Endothelial cell of umbilical vein (primary cell): ENCODE measurements around the gene PINK1. TPM values are rescaled to one million over a fixed set of nuclear protein-coding genes. Genes with fewer than 3 reads are reported as not detected.

Experiments used
- BruUV-seq: library from RNA; stranded (reverse); fragments of 400-500 nt; replicated peaks from 2 replicates; lab custom pipeline; 2021; lab: Mats Ljungman, UMichigan
- CTCF ChIA-PET: fragments of 300-600, 350-600 bp; sonication (Branson Sonifier 250); formaldehyde crosslinking; loops from one replicate; lab custom pipeline; 2021; ENCODE audit warnings: antibody characterized with exemption, inconsistent platforms; lab: Charles Lee
- POLR2A ChIA-PET: fragments of 300-600, 350-600 bp; sonication (Branson Sonifier 250); formaldehyde crosslinking; loops from one replicate; lab custom pipeline; 2021; ENCODE audit warnings: antibody characterized with exemption, inconsistent platforms; lab: Charles Lee
- DNase-seq: peaks from one replicate; pipeline ENCODE4 v3.0.0-alpha.2; 2011; ENCODE audit warnings: low read depth, low spot score
- FAIRE-seq: peaks from 2 replicates; lab custom pipeline; 2011; peaks lifted over from hg19 to GRCh38; lab: Jason Lieb, UNC
- H2AFZ ChIP-seq: 2 replicates; pipeline ENCODE4 v1.6.0; 2012; ENCODE audit warnings: low read depth, low read length, control low read depth, inconsistent platforms
- H3K27ac ChIP-seq: 2 replicates; pipeline ENCODE4 v1.5.1; 2011; ENCODE audit warnings: low read depth, mild to moderate bottlenecking, control low read depth, low read length, moderate library complexity; ENCODE audit not compliant: insufficient read depth
- H3K27me3 ChIP-seq, 2 experiments: 2 replicates each; pipeline versions ENCODE4 v1.6.0 to v1.6.1; 2011; ENCODE audit warnings: low read length in 2 of 2, mixed read lengths in 1 of 2; ENCODE audit not compliant: control insufficient read depth in 2 of 2, insufficient read depth in 2 of 2
- H3K36me3 ChIP-seq, 2 experiments: 2 replicates in 1 of 2; 3 replicates in 1 of 2; pipeline ENCODE4 v1.5.1; 2011; ENCODE audit warnings: low read length in 2 of 2, mild to moderate bottlenecking in 1 of 2, moderate library complexity in 1 of 2; ENCODE audit not compliant: control insufficient read depth in 2 of 2, insufficient read depth in 2 of 2; ENCODE audit errors: extremely low read depth in 1 of 2
- H3K4me1 ChIP-seq: 3 replicates; pipeline ENCODE4 v1.5.1; 2011; ENCODE audit warnings: mild to moderate bottlenecking, low read length; ENCODE audit not compliant: control insufficient read depth, insufficient read depth; ENCODE audit errors: extremely low read depth
- H3K4me2 ChIP-seq: 2 replicates; pipeline ENCODE4 v1.6.1; 2011; ENCODE audit warnings: low read length, control low read depth, mixed read lengths; ENCODE audit not compliant: insufficient read depth
- H3K4me3 ChIP-seq, 3 experiments: fragments of 200-600 bp in 1 of 3; sonication (generic), shearing (Covaris generic) in 1 of 3; replicated peaks in 1 of 3; 2 replicates each; pipeline ENCODE4 v1.5.1; 2011 to 2016; ENCODE audit warnings: control low read depth in 3 of 3, low read length in 3 of 3, mild to moderate bottlenecking in 2 of 3, inconsistent platforms in 1 of 3, low read depth in 1 of 3, moderate library complexity in 1 of 3; ENCODE audit not compliant: insufficient read depth in 1 of 3
- H3K79me2 ChIP-seq: 2 replicates; pipeline ENCODE4 v1.6.0; 2012; ENCODE audit warnings: low read length, inconsistent platforms; ENCODE audit not compliant: control insufficient read depth, insufficient read depth
- H3K9ac ChIP-seq: replicated peaks from 2 replicates; pipeline ENCODE3; 2011; ENCODE audit warnings: low read length, control low read depth; ENCODE audit not compliant: insufficient read depth; ENCODE audit errors: extremely low read depth
- H3K9me1 ChIP-seq: replicated peaks from 3 replicates; pipeline ENCODE4 v1.6.0; 2011; ENCODE audit warnings: mild to moderate bottlenecking, low read length; ENCODE audit not compliant: control insufficient read depth, insufficient read depth; ENCODE audit errors: extremely low read depth
- H3K9me3 ChIP-seq: replicated peaks from 2 replicates; pipeline ENCODE4 v1.5.1; 2012; ENCODE audit warnings: low read length, inconsistent platforms; ENCODE audit not compliant: control insufficient read depth, insufficient read depth
- H4K20me1 ChIP-seq: replicated peaks from 2 replicates; pipeline ENCODE3; 2011; ENCODE audit warnings: mild to moderate bottlenecking, low read length; ENCODE audit not compliant: control insufficient read depth, insufficient read depth; ENCODE audit errors: extremely low read depth
- CTCF ChIP-seq, 2 donors: IDR thresholded peaks; 1 replicate in 1 of 2; 2 replicates in 1 of 2; pipeline ENCODE4 v1.5.1; 2011; ENCODE audit warnings: low read length in 2 of 2, mild to moderate bottlenecking in 2 of 2, moderate library complexity in 2 of 2, control low read depth in 1 of 2, inconsistent platforms in 1 of 2, low read depth in 1 of 2; ENCODE audit not compliant: insufficient read depth in 1 of 2; ENCODE audit errors: extremely low read depth in 1 of 2
- EZH2 ChIP-seq: IDR thresholded peaks from 2 replicates; pipeline ENCODE4 v1.6.1; 2012; ENCODE audit warnings: borderline replicate concordance, low read depth, mild to moderate bottlenecking, moderate library complexity, low read length, inconsistent platforms; ENCODE audit not compliant: severe bottlenecking
- FOS ChIP-seq: IDR thresholded peaks from 2 replicates; pipeline ENCODE4 v1.6.1; 2011; ENCODE audit warnings: mild to moderate bottlenecking, low read length, moderate library complexity, borderline replicate concordance; ENCODE audit not compliant: insufficient read depth
- GATA2 ChIP-seq: IDR thresholded peaks from 2 replicates; pipeline ENCODE4 v1.7.0; 2011; ENCODE audit warnings: low read depth, mild to moderate bottlenecking, moderate library complexity, mixed read lengths, low read length; ENCODE audit not compliant: insufficient read length, insufficient read depth
- JUN ChIP-seq: IDR thresholded peaks from 2 replicates; pipeline ENCODE4 v1.6.1; 2011; ENCODE audit warnings: borderline replicate concordance, low read depth; ENCODE audit not compliant: insufficient read length, insufficient read depth
- MAX ChIP-seq: IDR thresholded peaks from 2 replicates; pipeline ENCODE4 v1.6.1; 2011; ENCODE audit not compliant: insufficient read depth, insufficient read length
- MYC ChIP-seq: IDR thresholded peaks from one replicate; pipeline ENCODE4 v1.6.1; 2011; ENCODE audit warnings: mild to moderate bottlenecking, low read depth, low read length
- POLR2A ChIP-seq: IDR thresholded peaks from 2 replicates; pipeline ENCODE4 v1.6.1; 2012; ENCODE audit warnings: low read depth, mild to moderate bottlenecking, control low read depth, low read length
- POLR2AphosphoS5 ChIP-seq: IDR thresholded peaks from 2 replicates; pipeline ENCODE4 v1.6.1; 2012; ENCODE audit warnings: low read depth, mild to moderate bottlenecking, control low read depth, low read length, moderate library complexity; ENCODE audit not compliant: insufficient read depth
- dilution Hi-C: fragments of 300-500 bp; cut with MboI; formaldehyde crosslinking; loops from one replicate; pipeline ENCODE4 v1.15.0; 2019; ENCODE audit warnings: low sequenced_read_pairs; ENCODE audit not compliant: extremely low pct_ligation_motif_present
- intact Hi-C: fragments of 100-400 bp; cut with micrococcal nuclease; formaldehyde crosslinking; loops from one replicate; pipeline ENCODE4 v1.10.0; 2022
- polyA plus RNA-seq, 4 experiments: library from polyadenylated mRNA; depleted of rRNA in 3 of 4; stranded (reverse) in 3 of 4; unstranded in 1 of 4; fragments of >200 nt; gene quantifications; 2 replicates each; pipeline versions ENCODE4 v1.2.1 to v1.2.3, GENCODE V29; 2011 to 2012; ENCODE audit warnings: missing spikeins in 1 of 4
- total RNA-seq: library from RNA; stranded (reverse); gene quantifications from 2 replicates; pipeline ENCODE4 v1.2.3, GENCODE V29; 2021

PINK1 gene
- total and polyA plus RNA-seq, 2 donors (not counting 3 experiments of a cell fraction or from before 2014, with no cell fraction given), result 27.3 to 27.9 TPM

DNA sequence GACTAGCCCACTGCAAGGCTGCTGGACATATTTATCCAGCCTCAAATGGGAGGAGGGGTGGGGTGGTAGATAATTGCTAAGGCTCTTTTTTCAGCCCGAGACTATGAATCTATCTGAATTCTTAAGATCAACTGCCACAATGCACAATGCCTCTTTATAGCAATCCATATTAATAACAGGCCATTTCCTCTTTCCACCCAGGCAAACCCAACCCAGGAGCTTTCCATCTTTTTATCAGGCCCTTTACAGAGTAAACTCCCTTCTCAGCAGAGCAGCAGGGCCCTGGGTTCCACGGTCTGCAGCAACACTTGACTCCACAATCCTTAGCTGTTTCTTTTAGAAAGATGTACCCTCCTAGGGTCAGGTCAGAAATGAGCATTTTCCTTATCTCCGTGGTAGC lies 27.1 kb downstream of the PINK1 start:
- ChIA-PET CTCF (interaction anchor here (0.6 to 2.1 kb wide), 4 partner anchors 10 to 849 kb away, joined by 3 to 9 read pairs (median 6); partner anchors contain the start of gene ALPL), POLR2A (no interaction called here)
- H2AFZ ChIP-seq, result peak overlapping the region; percentile 82
- H3K4me3 ChIP-seq, result peak overlapping the region; percentile 64 to 93 (median 88)
- no TSS peak for BruUV-seq
- peak overlapping the region; percentile 48 for H3K27ac ChIP-seq
- TF ChIP-seq CTCF (IDR thresholded peaks at IDR 0.05; ENCODE audit: extremely low read depth in 1 of 2, insufficient read depth in 1 of 2, low read depth in 1 of 2, low read length in 2 of 2) (no peak), MYC (no peak), JUN (no peak)
- H3K4me1 ChIP-seq, result peaks cover 20% of the 10 kb centered on the region
- no peak for DNase-seq
- H3K36me3 ChIP-seq, result peaks cover 4 to 23% of the 10 kb centered on the region in 2 experiments
- H3K27me3 ChIP-seq, result no peaks in the 10 kb centered on the region
- dilution Hi-C loops (no loop called here), intact Hi-C loops (no loop called here)
- FAIRE-seq, result no peak
- H3K4me2 ChIP-seq, result peak overlapping the region; percentile 97
- no peaks in the 10 kb centered on the region for H4K20me1 ChIP-seq
- peaks cover 40% of the 10 kb centered on the region for H3K79me2 ChIP-seq
- no peaks in the 10 kb centered on the region for H3K9me3 ChIP-seq
- peak overlapping the region; percentile 83 for H3K9ac ChIP-seq
- no peaks in the 10 kb centered on the region for H3K9me1 ChIP-seq

- Histone ChIP-seq H4K20me1 (no peaks in the 10 kb centered on the region), H2AFZ (peak overlapping the region; percentile 82), H3K9me3 (no peaks in the 10 kb centered on the region), H3K9me1 (no peaks in the 10 kb centered on the region), H3K36me3 (peaks cover 2 to 18% of the 10 kb centered on the region in 2 experiments), H3K27ac (peak overlapping the region; percentile 48), H3K79me2 (peaks cover 40% of the 10 kb centered on the region), H3K4me3 (peak overlapping the region; percentile 64 to 93 (median 88)), H3K27me3 (no peaks in the 10 kb centered on the region), H3K4me2 (peak overlapping the region; percentile 97), H3K4me1 (peaks cover 22% of the 10 kb centered on the region), H3K9ac (peak overlapping the region; percentile 83)
- intact Hi-C loops, result no loop called here
- ChIA-PET CTCF (interaction anchor here (1.2 to 2.1 kb wide), 3 partner anchors 10 to 86 kb away, joined by 5 to 9 read pairs (median 6); no protein-coding TSS in a partner anchor), POLR2A (no interaction called here)
- FAIRE-seq (peak; percentile 53), DNase-seq (no peak)
- BruUV-seq, result no TSS peak
- dilution Hi-C loops, result no loop called here
- no peak for TF ChIP-seq JUN
- TF ChIP-seq MAX, result no peak
- no peak for TF ChIP-seq FOS
- TF ChIP-seq EZH2, result no peak
- TF ChIP-seq POLR2A, result no peak
- TF ChIP-seq CTCF (IDR thresholded peaks at IDR 0.05; ENCODE audit: extremely low read depth in 1 of 2, insufficient read depth in 1 of 2, low read depth in 1 of 2, low read length in 2 of 2), result no peak
- no peak for TF ChIP-seq MYC
- no peak for TF ChIP-seq GATA2
- no peak for TF ChIP-seq POLR2AphosphoS5
These were observed 27.6 kb downstream of the PINK1 start for GRCh38 chr1:20660847-20661206.
